PC-9 (cell line): ENCODE measurements around the gene GET3.

Experiments used
- CTCF ChIP-seq: fragments of 200-600 bp; sonication (generic); conservative IDR thresholded peaks from 2 replicates; pipeline ENCODE4 v1.6.1; 2017; ENCODE audit warnings: mixed run types, antibody characterized with exemption, mild to moderate bottlenecking, moderate library complexity
- EZH2 ChIP-seq: fragments of 200-600 bp; sonication (generic); IDR thresholded peaks from 2 replicates; pipeline ENCODE4 v1.8.0; 2017; ENCODE audit warnings: antibody characterized with exemption, low read depth

DNA sequence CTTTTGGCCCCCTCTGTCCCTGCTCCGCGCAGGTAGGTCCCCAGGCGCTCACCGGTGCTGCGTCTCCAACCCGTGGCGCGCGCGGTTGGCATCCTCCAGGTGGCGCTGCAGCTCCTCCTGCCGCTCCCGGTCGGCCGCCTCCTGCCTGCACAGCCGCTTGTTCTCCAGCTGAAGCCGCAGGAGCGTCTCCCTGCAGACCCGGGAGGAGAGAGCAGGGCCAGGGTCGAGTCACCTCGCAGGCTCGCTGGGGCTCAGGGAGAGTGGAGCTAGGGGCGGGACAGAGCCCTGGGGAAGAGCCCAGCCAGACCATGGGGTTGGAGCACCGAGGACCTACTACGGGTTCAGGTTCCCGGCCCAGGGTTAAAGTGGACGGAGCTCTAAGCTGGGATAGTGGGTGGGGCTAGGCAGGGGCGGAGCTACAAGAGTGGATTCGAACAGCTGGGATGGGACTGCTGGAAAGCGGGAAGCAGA lies 28.8 kb downstream of the GET3 start:
- TF ChIP-seq CTCF: peak; percentile 85
- TF ChIP-seq EZH2: no peak
